GM18520 (cell line): ENCODE data around the gene XIST.
"Not testable (repeated sequence)": the region's sequence is repeated elsewhere in the genome, so short reads cannot be mapped to it uniquely, and the experiment has no call there.

ENCODE experiments used
- ATAC-seq: cut with Tn5 transposase; IDR thresholded peaks from one replicate; pipeline ENCODE4 v1.9.1; 2021; ENCODE audit not compliant: unreplicated experiment

Gene XIST

GRCh38 chrX:73817393-73818199, 34.9 kb downstream of the XIST start:
- no peak for ATAC-seq

- ATAC-seq = no peak
Measured at GRCh38 chrX:73812256-73812655, 40.3 kb downstream of the XIST start.

GRCh38 chrX:73804109-73804508, 48.4 kb downstream of the XIST start:
- not testable (repeated sequence) for ATAC-seq

GRCh38 chrX:73799888-73800287, 52.6 kb downstream of the XIST start:
- ATAC-seq = no peak

GRCh38 chrX:73792511-73792910, 60.0 kb downstream of the XIST start:
- not testable (repeated sequence) for ATAC-seq

- no peak for ATAC-seq
Measured at GRCh38 chrX:73785493-73785892, 67.0 kb downstream of the XIST start.
